Panc1 (cell line): ENCODE measurements around the gene RFC5. TPM values are rescaled to one million over a fixed set of nuclear protein-coding genes. Genes with fewer than 3 reads are reported as not detected.

Experiments used
- ATAC-seq: fragments of 200-7000 bp; cut with Tn5 transposase; 2 replicates; pipeline ENCODE4 v1.9.1; 2020; ENCODE audit warnings: mild to moderate bottlenecking, moderate library complexity
- BruUV-seq: library from RNA; stranded (reverse); fragments of 400-500 nt; replicated peaks from 2 replicates; lab custom pipeline; 2021; lab: Mats Ljungman, UMichigan
- CTCF ChIA-PET: fragments of 300-600 bp; sonication (Branson Sonifier 250); formaldehyde crosslinking; loops from one replicate; lab custom pipeline; 2022; ENCODE audit warnings: antibody characterized with exemption; lab: Charles Lee
- POLR2A ChIA-PET: fragments of 300-600 bp; sonication (Branson Sonifier 250); formaldehyde crosslinking; loops from one replicate; lab custom pipeline; 2022; ENCODE audit warnings: antibody characterized with exemption; lab: Charles Lee
- DNase-seq: peaks from one replicate; pipeline ENCODE4 v3.0.0-alpha.2; 2010; ENCODE audit warnings: low read depth, low spot score
- H3K27ac ChIP-seq: 2 replicates; pipeline ENCODE4 v1.5.1; 2011; ENCODE audit warnings: mild to moderate bottlenecking, low read length, inconsistent platforms
- H3K27me3 ChIP-seq: fragments of 200-500 bp; sonication (Bioruptor generic); 2 replicates; pipeline ENCODE4 v1.6.0; 2014; ENCODE audit warnings: low read length, inconsistent platforms; ENCODE audit not compliant: control insufficient read depth, insufficient read depth
- H3K36me3 ChIP-seq: fragments of 200-500 bp; sonication (Bioruptor generic); 2 replicates; pipeline ENCODE4 v1.5.1; 2014; ENCODE audit warnings: inconsistent platforms, mild to moderate bottlenecking, low read length, moderate library complexity; ENCODE audit not compliant: control insufficient read depth, insufficient read depth
- H3K4me1 ChIP-seq: 2 replicates; pipeline ENCODE4 v1.5.1; 2011; ENCODE audit warnings: inconsistent platforms, mild to moderate bottlenecking, low read length, moderate library complexity; ENCODE audit not compliant: control insufficient read depth, insufficient read depth
- H3K4me3 ChIP-seq, 2 experiments: 2 replicates each; pipeline ENCODE4 v1.5.1; 2011 to 2012; ENCODE audit warnings: low read depth in 2 of 2, low read length in 2 of 2, mild to moderate bottlenecking in 2 of 2, inconsistent platforms in 1 of 2, moderate library complexity in 1 of 2
- H3K9me3 ChIP-seq: fragments of 200-500 bp; sonication (Bioruptor generic); 2 replicates; pipeline ENCODE4 v1.5.1; 2014; ENCODE audit warnings: low read depth, mild to moderate bottlenecking, inconsistent platforms, low read length, moderate library complexity; ENCODE audit not compliant: control insufficient read depth, insufficient read depth
- CTCF ChIP-seq: fragments of 450-650 bp; IDR thresholded peaks from 2 replicates; pipeline ENCODE4 v1.5.1; 2017; ENCODE audit warnings: mild to moderate bottlenecking
- POLR2AphosphoS5 ChIP-seq: IDR thresholded peaks from 2 replicates; pipeline ENCODE4 v1.6.1; 2012; ENCODE audit warnings: mild to moderate bottlenecking, low read depth, low read length, moderate library complexity
- REST ChIP-seq, 2 experiments: IDR thresholded peaks; 2 replicates each; pipeline ENCODE4 v1.6.1; 2011 to 2012; ENCODE audit warnings: low read depth in 2 of 2, control low read depth in 1 of 2, low read length in 1 of 2, mild to moderate bottlenecking in 1 of 2, moderate library complexity in 1 of 2; ENCODE audit not compliant: insufficient read depth in 1 of 2
- SIN3A ChIP-seq: IDR thresholded peaks from 2 replicates; pipeline ENCODE4 v1.6.1; 2012; ENCODE audit warnings: low read depth, mild to moderate bottlenecking, low read length, moderate library complexity, borderline replicate concordance; ENCODE audit not compliant: insufficient read depth
- TCF7L2 ChIP-seq: IDR thresholded peaks from 2 replicates; pipeline ENCODE4 v1.6.1; 2011; ENCODE audit warnings: mild to moderate bottlenecking, low read depth, low read length, inconsistent platforms
- in situ Hi-C: cut with HindIII; loops from 2 replicates; pipeline ENCODE4 v1.10.0; 2016; ENCODE audit warnings: low sequenced_read_pairs, low pct_unique_long_range_greater_than_20kb
- intact Hi-C: fragments of 100-400 bp; cut with micrococcal nuclease; formaldehyde crosslinking; loops from one replicate; pipeline ENCODE4 v1.10.0; 2022; ENCODE audit not compliant: unreplicated experiment
- total RNA-seq: library from RNA; stranded (reverse); gene quantifications from one replicate; pipeline ENCODE4 v1.2.1, GENCODE V29; 2021; ENCODE audit not compliant: unreplicated experiment

RFC5 gene
- total RNA-seq, 1 experiment from 2014 or later: 25.0 TPM

DNA sequence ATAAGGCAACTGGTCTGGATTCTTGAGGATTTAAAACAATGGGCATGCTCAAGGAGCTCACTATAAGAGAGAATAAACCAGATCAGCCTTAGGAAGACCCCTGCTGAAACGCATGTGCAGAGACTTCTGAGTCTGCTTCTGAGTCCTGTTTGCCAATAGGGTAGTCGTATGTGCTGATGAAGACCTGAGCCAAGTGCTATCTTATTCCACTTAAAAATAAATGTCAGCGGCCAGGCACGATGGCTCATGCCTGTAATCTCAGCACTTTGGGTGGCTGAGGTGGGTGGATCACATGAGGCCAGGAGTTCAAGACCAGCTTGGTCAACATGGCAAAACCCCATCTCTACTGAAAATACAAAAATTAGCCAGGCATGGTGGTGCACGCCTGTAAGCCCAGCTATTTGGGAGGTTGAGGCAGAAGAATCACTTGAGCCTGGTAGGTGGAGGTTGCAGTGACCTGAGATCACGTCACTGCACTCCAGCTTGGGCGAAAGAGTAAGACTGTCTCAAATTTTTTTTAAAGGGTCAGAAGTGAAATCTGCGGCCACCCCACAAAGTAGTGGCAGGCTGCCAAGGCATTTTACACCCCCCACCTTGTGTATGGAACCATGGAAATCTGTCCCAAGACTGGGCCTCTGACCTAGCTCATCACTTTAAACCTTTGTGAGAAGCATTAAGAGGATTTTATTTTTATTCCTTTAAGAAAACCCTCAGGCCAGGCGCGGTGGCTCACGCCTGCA is 20.3 kb downstream of the RFC5 start:
- intact Hi-C loops (no loop called here), in situ Hi-C loops (no loop called here)
- ChIA-PET POLR2A (no interaction called here), CTCF (no interaction called here)
- Histone ChIP-seq H3K27ac (no peak overlapping the region), H3K27me3 (no peaks in the 10 kb centered on the region), H3K4me3 (no peak overlapping the region), H3K36me3 (peaks cover 50% of the 10 kb centered on the region), H3K4me1 (0 out of 2 replicates have a peak, but pooled peaks cover 5% of the 10 kb centered on the region), H3K9me3 (no peaks in the 10 kb centered on the region)
- ATAC-seq (no peak), DNase-seq (no peak)
- no peak for TF ChIP-seq POLR2AphosphoS5
- TF ChIP-seq REST (IDR thresholded peaks at IDR 0.05; ENCODE audit: insufficient read depth in 1 of 2, low read depth in 2 of 2, low read length in 1 of 2): no peak
- TF ChIP-seq TCF7L2: no peak
- TF ChIP-seq CTCF: no peak
- no peak for TF ChIP-seq SIN3A
- BruUV-seq: no TSS peak

DNA sequence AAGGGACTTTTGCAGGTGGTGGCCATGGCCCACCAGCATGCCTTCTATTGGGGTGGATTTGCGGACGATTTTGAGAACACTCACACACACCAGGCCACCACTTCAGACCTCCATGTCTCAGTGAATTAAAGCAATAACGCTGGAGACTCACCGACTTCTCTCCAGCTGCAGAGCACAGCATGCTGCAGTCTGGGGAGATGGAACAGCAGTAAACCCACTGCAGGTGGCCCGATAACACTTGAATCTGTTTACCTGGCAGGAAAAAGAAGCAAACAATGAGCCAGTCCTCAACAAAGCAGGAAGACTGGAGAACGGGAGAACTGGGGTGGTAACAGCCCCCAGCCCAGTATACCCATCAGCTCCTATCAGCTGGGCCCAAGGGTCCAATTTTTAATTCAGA is 21.6 kb downstream of the RFC5 start:
- CTCF ChIA-PET: no interaction called here

More for the DNA sequence above, 21.6 kb downstream of the RFC5 start:
- no peak overlapping the region for H3K27ac ChIP-seq
- intact Hi-C loops: no loop called here
- H3K9me3 ChIP-seq: no peaks in the 10 kb centered on the region
- TF ChIP-seq POLR2AphosphoS5 (no peak), SIN3A (no peak), REST (IDR thresholded peaks at IDR 0.05; ENCODE audit: insufficient read depth in 1 of 2, low read depth in 2 of 2, low read length in 1 of 2) (no peak), TCF7L2 (no peak), CTCF (no peak)
- H3K4me3 ChIP-seq: no peak overlapping the region
- ATAC-seq (no peak), DNase-seq (no peak)
- no TSS peak for BruUV-seq
- H3K27me3 ChIP-seq: no peaks in the 10 kb centered on the region
- in situ Hi-C loops: no loop called here
- H3K4me1 ChIP-seq: 0 out of 2 replicates have a peak, but pooled peaks cover 5% of the 10 kb centered on the region
- peaks cover 43% of the 10 kb centered on the region for H3K36me3 ChIP-seq
- POLR2A ChIA-PET: no interaction called here
